ENCODE results near the gene DNAJB14. TPM values are rescaled to one million over a fixed set of nuclear protein-coding genes. Genes with fewer than 3 reads are reported as not detected.

Gene DNAJB14
- total RNA-seq, 1 donor from 2014 or later, result 18.3 TPM

GRCh38 chr4:99886146-99886545 lies 60.3 kb downstream of the DNAJB14 start:
- intact Hi-C loops (cut with DNase I), result loop anchor here (5.0 kb wide), 1 partner anchor 324 kb away; the partner anchor contains the start of gene TRMT10A
- DNase-seq (no peak), ATAC-seq (ENCODE audit: poor library complexity) (no peak)

GRCh38 chr4:99885687-99886086 lies 60.7 kb downstream of the DNAJB14 start:
- intact Hi-C loops (cut with DNase I), result loop anchor here (5.0 kb wide), 1 partner anchor 323 kb away; the partner anchor contains the start of gene TRMT10A
- DNase-seq (no peak), ATAC-seq (ENCODE audit: poor library complexity) (no peak)

- DNase-seq (no peak), ATAC-seq (ENCODE audit: poor library complexity) (peak; percentile 51)
- intact Hi-C loops (cut with DNase I), result loop anchor here (5.0 kb wide), 1 partner anchor 323 kb away; the partner anchor contains the start of gene TRMT10A
These were observed 61.3 kb downstream of the DNAJB14 start for GRCh38 chr4:99885063-99885664.

GRCh38 chr4:99879458-99879857 lies 67.0 kb downstream of the DNAJB14 start:
- intact Hi-C loops (cut with DNase I), result no loop called here
- no peak for ATAC-seq (ENCODE audit: poor library complexity)
- no peak for DNase-seq

GRCh38 chr4:99878604-99879003 lies 67.8 kb downstream of the DNAJB14 start:
- no peak for DNase-seq
- intact Hi-C loops (cut with DNase I), result no loop called here
- ATAC-seq (ENCODE audit: poor library complexity), result no peak

- no peak for DNase-seq
- intact Hi-C loops (cut with DNase I), result no loop called here
These were observed 69.5 kb downstream of the DNAJB14 start for GRCh38 chr4:99876946-99877345.

GRCh38 chr4:99875071-99875470 lies 71.3 kb downstream of the DNAJB14 start:
- intact Hi-C loops (cut with DNase I), result no loop called here
- ATAC-seq (ENCODE audit: poor library complexity), result no peak
- no peak for DNase-seq

More at GRCh38 chr4:99876946-99877345, 69.5 kb downstream of the DNAJB14 start:
- no peak for ATAC-seq (ENCODE audit: poor library complexity)

- ATAC-seq (ENCODE audit: poor library complexity) (no peak), DNase-seq (no peak)
- intact Hi-C loops (cut with DNase I), result no loop called here
These were observed 73.8 kb downstream of the DNAJB14 start for GRCh38 chr4:99872570-99872969.

GRCh38 chr4:99868126-99868596 lies 78.3 kb downstream of the DNAJB14 start:
- intact Hi-C loops (cut with DNase I), result no loop called here
- DNase-seq, result no peak
- ATAC-seq (ENCODE audit: poor library complexity), result peak; percentile 57

- intact Hi-C loops (cut with DNase I), result no loop called here
- ATAC-seq (ENCODE audit: poor library complexity) (no peak), DNase-seq (no peak)
These were observed 82.6 kb downstream of the DNAJB14 start for GRCh38 chr4:99863804-99864203.

GRCh38 chr4:99861120-99861905 lies 85.1 kb downstream of the DNAJB14 start:
- intact Hi-C loops (cut with DNase I), result no loop called here
- DNase-seq (no peak), ATAC-seq (ENCODE audit: poor library complexity) (no peak)

GRCh38 chr4:99860521-99860920 lies 85.9 kb downstream of the DNAJB14 start:
- no peak for ATAC-seq (ENCODE audit: poor library complexity)
- no peak for DNase-seq
- intact Hi-C loops (cut with DNase I), result no loop called here

- intact Hi-C loops (cut with DNase I), result no loop called here
- DNase-seq (no peak), ATAC-seq (ENCODE audit: poor library complexity) (no peak)
These were observed 86.8 kb downstream of the DNAJB14 start for GRCh38 chr4:99859618-99860017.

- no peak for DNase-seq
- intact Hi-C loops (cut with DNase I), result no loop called here
- ATAC-seq (ENCODE audit: poor library complexity), result no peak
These were observed 89.1 kb downstream of the DNAJB14 start for GRCh38 chr4:99857307-99857706.

- peak; percentile 79 for ATAC-seq (ENCODE audit: poor library complexity)
- intact Hi-C loops (cut with DNase I), result no loop called here
- no peak for DNase-seq
These were observed 90.3 kb downstream of the DNAJB14 start for GRCh38 chr4:99856166-99856565.

- no peak for DNase-seq
- peak; percentile 69 for ATAC-seq (ENCODE audit: poor library complexity)
- intact Hi-C loops (cut with DNase I), result no loop called here
These were observed 90.7 kb downstream of the DNAJB14 start for GRCh38 chr4:99855678-99856077.

- intact Hi-C loops (cut with DNase I), result no loop called here
- no peak for ATAC-seq (ENCODE audit: poor library complexity)
- DNase-seq, result no peak
These were observed 92.4 kb downstream of the DNAJB14 start for GRCh38 chr4:99853999-99854398.

GRCh38 chr4:99853190-99853589 lies 93.2 kb downstream of the DNAJB14 start:
- intact Hi-C loops (cut with DNase I), result no loop called here
- no peak for ATAC-seq (ENCODE audit: poor library complexity)
- DNase-seq, result no peak

- ATAC-seq (ENCODE audit: poor library complexity), result no peak
- intact Hi-C loops (cut with DNase I), result no loop called here
- DNase-seq, result no peak
These were observed 94.1 kb downstream of the DNAJB14 start for GRCh38 chr4:99852199-99852749.

GRCh38 chr4:99848591-99849001 lies 97.8 kb downstream of the DNAJB14 start:
- DNase-seq (no peak), ATAC-seq (ENCODE audit: poor library complexity) (no peak)
- intact Hi-C loops (cut with DNase I), result no loop called here

All from Right ventricle myocardium superior (tissue), 1 donor.